ENCODE results near the gene TMC6. TPM values are rescaled to one million over a fixed set of nuclear protein-coding genes. Genes with fewer than 3 reads are reported as not detected.

The TMC6 gene
- total and polyA plus RNA-seq, 8 donors: 15.6 to 61.2 (median 25.5) TPM

DNA sequence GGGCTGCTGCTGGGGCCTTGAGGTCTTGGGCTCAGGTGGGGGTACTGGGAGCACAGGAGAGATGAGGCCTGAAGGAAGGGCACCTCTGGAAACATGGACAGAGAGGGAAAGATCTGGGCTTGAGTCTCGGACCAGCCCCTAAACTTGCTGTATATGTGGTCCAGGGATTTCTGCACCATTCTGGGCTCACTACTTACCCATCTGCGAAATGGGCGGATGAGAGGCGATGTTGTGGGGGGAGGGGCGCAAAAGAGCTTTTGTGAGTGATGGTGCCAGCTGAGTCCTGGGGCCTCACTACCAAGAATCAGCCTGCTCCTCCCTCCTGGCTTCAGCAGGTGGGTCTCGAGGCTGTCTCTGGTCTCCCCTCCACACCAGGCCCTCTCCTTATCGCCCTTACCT lies 17.9 kb upstream of the TMC6 start:
- TF ChIP-seq, protein P1, sequence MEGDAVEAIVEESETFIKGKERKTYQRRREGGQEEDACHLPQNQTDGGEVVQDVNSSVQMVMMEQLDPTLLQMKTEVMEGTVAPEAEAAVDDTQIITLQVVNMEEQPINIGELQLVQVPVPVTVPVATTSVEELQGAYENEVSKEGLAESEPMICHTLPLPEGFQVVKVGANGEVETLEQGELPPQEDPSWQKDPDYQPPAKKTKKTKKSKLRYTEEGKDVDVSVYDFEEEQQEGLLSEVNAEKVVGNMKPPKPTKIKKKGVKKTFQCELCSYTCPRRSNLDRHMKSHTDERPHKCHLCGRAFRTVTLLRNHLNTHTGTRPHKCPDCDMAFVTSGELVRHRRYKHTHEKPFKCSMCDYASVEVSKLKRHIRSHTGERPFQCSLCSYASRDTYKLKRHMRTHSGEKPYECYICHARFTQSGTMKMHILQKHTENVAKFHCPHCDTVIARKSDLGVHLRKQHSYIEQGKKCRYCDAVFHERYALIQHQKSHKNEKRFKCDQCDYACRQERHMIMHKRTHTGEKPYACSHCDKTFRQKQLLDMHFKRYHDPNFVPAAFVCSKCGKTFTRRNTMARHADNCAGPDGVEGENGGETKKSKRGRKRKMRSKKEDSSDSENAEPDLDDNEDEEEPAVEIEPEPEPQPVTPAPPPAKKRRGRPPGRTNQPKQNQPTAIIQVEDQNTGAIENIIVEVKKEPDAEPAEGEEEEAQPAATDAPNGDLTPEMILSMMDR (IDR thresholded peaks at IDR 0.05): no peak
- intact Hi-C loops (cut with DNase I): no loop called here
- Histone ChIP-seq H3K9me3 (no peaks in the 10 kb centered on the region), H3K27me3 (no peaks in the 10 kb centered on the region), H3K4me1 (peaks cover 24 to 54% (median 43%) of the 10 kb centered on the region in 3 donors), H3K36me3 (no peaks in the 10 kb centered on the region), H3K4me3 (no peak overlapping the region), H3K27ac (peak overlapping the region; percentile 56 to 83 (median 82))
- no peak for FAIRE-seq
- 89 to 97% methylated on average over 7 of the region's 7 CpGs for WGBS, 2 donors
- DNase-seq: peak in 3 of 6 donors; percentile 9 to 32 (median 23)
- no peak for ATAC-seq

DNA sequence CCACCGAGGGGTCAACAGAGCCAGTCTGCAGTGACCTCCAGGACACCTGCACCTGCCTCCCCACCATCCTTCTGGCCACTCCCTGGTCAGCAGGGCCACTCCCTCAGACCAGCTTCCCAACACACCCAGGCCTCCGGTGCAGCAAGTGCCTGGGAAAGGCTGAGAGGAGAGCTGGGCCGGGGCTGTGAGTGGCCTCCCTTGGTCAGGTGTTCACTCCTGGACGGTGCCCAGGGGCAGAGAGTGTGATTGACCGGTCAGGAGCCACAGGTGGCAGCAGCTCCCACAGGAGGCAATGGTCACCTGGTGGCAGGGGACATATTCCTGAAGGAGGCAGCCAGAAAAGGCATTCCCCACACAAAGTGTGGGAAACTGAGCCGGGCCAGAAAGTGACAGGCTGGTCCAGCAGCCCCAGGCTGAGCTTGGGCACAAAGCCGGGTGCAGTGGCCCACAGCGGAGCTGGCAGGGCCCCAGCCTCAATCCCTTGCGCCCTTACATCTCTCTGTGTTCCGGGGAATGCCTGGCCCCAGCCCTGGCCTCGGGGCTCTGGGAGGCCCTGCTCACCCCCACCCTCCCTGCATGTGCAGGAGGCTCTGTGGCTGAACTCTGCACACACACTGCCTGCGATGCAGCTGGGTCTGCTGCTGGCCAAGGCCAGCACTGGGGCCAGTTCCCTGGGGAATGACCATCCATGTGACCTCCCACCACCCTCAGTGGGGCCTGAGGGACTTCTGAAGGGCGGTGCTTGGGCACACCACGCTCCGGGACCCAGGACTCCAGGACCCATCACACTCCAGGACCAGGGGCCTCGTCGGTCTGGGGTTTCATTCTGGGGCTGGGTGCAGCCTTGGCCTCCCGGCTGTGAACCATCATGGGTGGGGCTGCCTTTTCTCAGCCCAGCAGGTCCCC lies 16.4 kb upstream of the TMC6 start:
- Histone ChIP-seq H3K4me1 (peaks cover 24 to 57% (median 39%) of the 10 kb centered on the region in 3 donors), H3K27ac (peak overlapping the region; percentile 56 to 83 (median 82)), H3K36me3 (no peaks in the 10 kb centered on the region), H3K9me3 (no peaks in the 10 kb centered on the region), H3K27me3 (no peaks in the 10 kb centered on the region), H3K4me3 (no peak overlapping the region)
- WGBS, 2 donors: 21 to 25% methylated on average over 17 to 18 of the region's 18 CpGs
- DNase-seq (peak; percentile 85 to 98 (median 96)), ATAC-seq (peak; percentile 80 to 86 (median 84)), FAIRE-seq (no peak)
- TF ChIP-seq, protein P1 (IDR thresholded peaks at IDR 0.05): no peak
- intact Hi-C loops (cut with DNase I): no loop called here

DNA sequence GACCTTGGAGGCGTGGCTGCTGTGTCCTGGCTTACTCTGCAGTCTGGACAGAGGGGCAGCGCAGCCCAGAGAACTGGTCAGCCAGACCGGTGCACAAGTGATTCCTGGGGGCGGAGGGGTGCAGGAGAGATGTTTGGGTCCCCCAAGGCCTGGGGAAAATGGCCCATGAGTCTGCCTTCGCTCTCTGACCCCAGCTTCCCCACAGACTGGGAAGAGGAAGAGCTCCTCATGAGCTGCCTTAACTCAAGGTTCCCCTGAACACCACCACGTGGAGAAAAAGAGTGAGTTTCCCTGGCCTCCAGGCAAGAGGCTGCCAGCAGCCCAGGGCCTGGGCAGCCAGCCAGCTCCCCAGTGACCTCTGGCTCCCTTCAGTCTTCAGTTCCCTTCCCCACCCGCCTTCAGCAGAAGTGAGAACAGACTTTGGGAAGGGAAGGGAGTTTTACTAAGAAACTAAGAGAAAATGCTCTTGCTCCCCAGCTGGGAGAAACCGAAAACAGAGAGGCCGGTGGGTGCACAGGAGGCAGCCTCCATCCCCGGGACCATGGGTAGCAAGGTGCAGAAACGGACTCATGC lies 15.7 kb upstream of the TMC6 start:
- no peaks in the 10 kb centered on the region for H3K36me3 ChIP-seq
- H3K27ac ChIP-seq: peak overlapping the region; percentile 56 to 83 (median 82)
- peak; percentile 84 to 91 (median 88) for DNase-seq
- 28 to 30% methylated on average over 9 to 11 of the region's 11 CpGs for WGBS, 2 donors
- H3K4me3 ChIP-seq: no peak overlapping the region
- ATAC-seq: peak; percentile 62 to 68 (median 66)
- TF ChIP-seq, protein P1 (IDR thresholded peaks at IDR 0.05): no peak
- intact Hi-C loops (cut with DNase I): no loop called here
- FAIRE-seq: no peak
- peaks cover 24 to 57% (median 39%) of the 10 kb centered on the region in 3 donors for H3K4me1 ChIP-seq
- H3K9me3 ChIP-seq: no peaks in the 10 kb centered on the region
- H3K27me3 ChIP-seq: no peaks in the 10 kb centered on the region

DNA sequence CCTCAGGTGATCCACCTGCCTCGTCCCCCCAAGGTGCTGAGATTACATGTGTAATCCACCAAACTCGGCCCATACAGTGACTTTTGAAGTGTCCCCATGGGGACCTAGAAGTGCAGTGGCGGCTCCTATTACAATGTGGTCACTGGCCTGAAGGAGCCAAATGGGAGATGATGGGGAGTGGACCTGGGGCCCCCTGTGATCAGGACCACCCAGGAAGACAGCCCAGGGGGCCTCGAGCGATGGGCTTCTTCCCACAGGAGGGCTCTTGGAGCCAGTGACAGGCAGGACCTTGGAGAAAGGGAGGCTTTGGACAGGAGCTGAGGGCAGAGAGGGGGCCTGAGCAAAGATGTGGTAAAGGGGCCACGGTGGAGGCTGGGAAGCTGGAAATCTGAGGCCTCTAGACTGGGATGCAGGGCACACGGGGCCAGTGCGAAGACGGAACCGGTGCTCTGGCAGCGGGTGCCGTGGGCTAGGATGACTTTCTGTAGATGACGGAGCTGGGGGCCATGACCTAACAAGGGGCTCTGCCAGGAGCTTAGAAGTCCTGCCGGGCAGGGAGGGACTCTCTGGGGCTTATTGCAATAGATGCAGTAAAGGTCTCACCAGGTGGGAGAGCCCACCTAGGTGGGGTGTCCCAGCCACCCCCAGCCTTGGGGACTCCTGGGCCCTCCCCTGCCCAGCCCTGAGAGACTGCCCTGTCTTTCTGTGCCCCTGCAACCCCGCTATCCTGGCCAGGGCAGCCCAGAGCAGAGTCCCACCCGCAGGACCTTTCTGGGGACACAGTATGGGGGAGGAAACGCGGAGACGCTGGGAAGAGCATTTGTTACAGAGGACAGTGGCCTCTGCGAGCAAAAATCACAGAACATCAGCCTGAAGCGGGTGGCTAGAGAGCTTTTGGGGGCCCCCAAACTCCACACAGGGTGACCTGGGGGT lies 14.9 kb upstream of the TMC6 start:
- 82 to 83% methylated on average over 21 of the region's 21 CpGs for WGBS, 2 donors
- TF ChIP-seq, protein P1 (IDR thresholded peaks at IDR 0.05): no peak
- Histone ChIP-seq H3K27ac (peak overlapping the region; percentile 56 to 83 (median 82)), H3K36me3 (no peaks in the 10 kb centered on the region), H3K4me1 (peaks cover 24 to 57% (median 37%) of the 10 kb centered on the region in 3 donors), H3K9me3 (no peaks in the 10 kb centered on the region), H3K4me3 (no peak overlapping the region), H3K27me3 (no peaks in the 10 kb centered on the region)
- intact Hi-C loops (cut with DNase I): no loop called here
- DNase-seq: peak in 5 of 6 donors; percentile 16 to 63 (median 31)
- no peak for ATAC-seq
- no peak for FAIRE-seq
